Measurements from ENCODE around the gene MPPED2.

GRCh38 chr11:30387891-30388861, 198.0 kb downstream of the MPPED2 start:
- TF ChIP-seq POLR2A (IDR thresholded peaks at IDR 0.05; ENCODE audit: low read depth, low read length) (no peak), POLR2AphosphoS5 (IDR thresholded peaks at IDR 0.05; ENCODE audit: low read depth, low read length) (no peak)

Data from GM12892 (cell line).